Endothelial cell of umbilical vein (primary cell): ENCODE results near the gene ENPP3. TPM values are rescaled to one million over a fixed set of nuclear protein-coding genes. Genes with fewer than 3 reads are reported as not detected.

Source experiments
- BruUV-seq: library from RNA; stranded (reverse); fragments of 400-500 nt; replicated peaks from 2 replicates; lab custom pipeline; 2021; lab: Mats Ljungman, UMichigan
- CTCF ChIA-PET: fragments of 300-600, 350-600 bp; sonication (Branson Sonifier 250); formaldehyde crosslinking; loops from one replicate; lab custom pipeline; 2021; ENCODE audit warnings: antibody characterized with exemption, inconsistent platforms; lab: Charles Lee
- POLR2A ChIA-PET: fragments of 300-600, 350-600 bp; sonication (Branson Sonifier 250); formaldehyde crosslinking; loops from one replicate; lab custom pipeline; 2021; ENCODE audit warnings: antibody characterized with exemption, inconsistent platforms; lab: Charles Lee
- DNase-seq: peaks from one replicate; pipeline ENCODE4 v3.0.0-alpha.2; 2011; ENCODE audit warnings: low read depth, low spot score
- FAIRE-seq: peaks from 2 replicates; lab custom pipeline; 2011; peaks lifted over from hg19 to GRCh38; lab: Jason Lieb, UNC
- H2AFZ ChIP-seq: 2 replicates; pipeline ENCODE4 v1.6.0; 2012; ENCODE audit warnings: low read depth, low read length, control low read depth, inconsistent platforms
- H3K27ac ChIP-seq: 2 replicates; pipeline ENCODE4 v1.5.1; 2011; ENCODE audit warnings: low read depth, mild to moderate bottlenecking, control low read depth, low read length, moderate library complexity; ENCODE audit not compliant: insufficient read depth
- H3K27me3 ChIP-seq, 2 experiments: 2 replicates each; pipeline versions ENCODE4 v1.6.0 to v1.6.1; 2011; ENCODE audit warnings: low read length in 2 of 2, mixed read lengths in 1 of 2; ENCODE audit not compliant: control insufficient read depth in 2 of 2, insufficient read depth in 2 of 2
- H3K36me3 ChIP-seq, 2 experiments: 2 replicates in 1 of 2; 3 replicates in 1 of 2; pipeline ENCODE4 v1.5.1; 2011; ENCODE audit warnings: low read length in 2 of 2, mild to moderate bottlenecking in 1 of 2, moderate library complexity in 1 of 2; ENCODE audit not compliant: control insufficient read depth in 2 of 2, insufficient read depth in 2 of 2; ENCODE audit errors: extremely low read depth in 1 of 2
- H3K4me1 ChIP-seq: 3 replicates; pipeline ENCODE4 v1.5.1; 2011; ENCODE audit warnings: mild to moderate bottlenecking, low read length; ENCODE audit not compliant: control insufficient read depth, insufficient read depth; ENCODE audit errors: extremely low read depth
- H3K4me2 ChIP-seq: 2 replicates; pipeline ENCODE4 v1.6.1; 2011; ENCODE audit warnings: low read length, control low read depth, mixed read lengths; ENCODE audit not compliant: insufficient read depth
- H3K4me3 ChIP-seq, 3 experiments: fragments of 200-600 bp in 1 of 3; sonication (generic), shearing (Covaris generic) in 1 of 3; replicated peaks in 1 of 3; 2 replicates each; pipeline ENCODE4 v1.5.1; 2011 to 2016; ENCODE audit warnings: control low read depth in 3 of 3, low read length in 3 of 3, mild to moderate bottlenecking in 2 of 3, inconsistent platforms in 1 of 3, low read depth in 1 of 3, moderate library complexity in 1 of 3; ENCODE audit not compliant: insufficient read depth in 1 of 3
- H3K79me2 ChIP-seq: 2 replicates; pipeline ENCODE4 v1.6.0; 2012; ENCODE audit warnings: low read length, inconsistent platforms; ENCODE audit not compliant: control insufficient read depth, insufficient read depth
- H3K9ac ChIP-seq: replicated peaks from 2 replicates; pipeline ENCODE3; 2011; ENCODE audit warnings: low read length, control low read depth; ENCODE audit not compliant: insufficient read depth; ENCODE audit errors: extremely low read depth
- H3K9me1 ChIP-seq: replicated peaks from 3 replicates; pipeline ENCODE4 v1.6.0; 2011; ENCODE audit warnings: mild to moderate bottlenecking, low read length; ENCODE audit not compliant: control insufficient read depth, insufficient read depth; ENCODE audit errors: extremely low read depth
- H3K9me3 ChIP-seq: replicated peaks from 2 replicates; pipeline ENCODE4 v1.5.1; 2012; ENCODE audit warnings: low read length, inconsistent platforms; ENCODE audit not compliant: control insufficient read depth, insufficient read depth
- H4K20me1 ChIP-seq: replicated peaks from 2 replicates; pipeline ENCODE3; 2011; ENCODE audit warnings: mild to moderate bottlenecking, low read length; ENCODE audit not compliant: control insufficient read depth, insufficient read depth; ENCODE audit errors: extremely low read depth
- CTCF ChIP-seq, 2 donors: IDR thresholded peaks; 1 replicate in 1 of 2; 2 replicates in 1 of 2; pipeline ENCODE4 v1.5.1; 2011; ENCODE audit warnings: low read length in 2 of 2, mild to moderate bottlenecking in 2 of 2, moderate library complexity in 2 of 2, control low read depth in 1 of 2, inconsistent platforms in 1 of 2, low read depth in 1 of 2; ENCODE audit not compliant: insufficient read depth in 1 of 2; ENCODE audit errors: extremely low read depth in 1 of 2
- EZH2 ChIP-seq: IDR thresholded peaks from 2 replicates; pipeline ENCODE4 v1.6.1; 2012; ENCODE audit warnings: borderline replicate concordance, low read depth, mild to moderate bottlenecking, moderate library complexity, low read length, inconsistent platforms; ENCODE audit not compliant: severe bottlenecking
- FOS ChIP-seq: IDR thresholded peaks from 2 replicates; pipeline ENCODE4 v1.6.1; 2011; ENCODE audit warnings: mild to moderate bottlenecking, low read length, moderate library complexity, borderline replicate concordance; ENCODE audit not compliant: insufficient read depth
- GATA2 ChIP-seq: IDR thresholded peaks from 2 replicates; pipeline ENCODE4 v1.7.0; 2011; ENCODE audit warnings: low read depth, mild to moderate bottlenecking, moderate library complexity, mixed read lengths, low read length; ENCODE audit not compliant: insufficient read length, insufficient read depth
- JUN ChIP-seq: IDR thresholded peaks from 2 replicates; pipeline ENCODE4 v1.6.1; 2011; ENCODE audit warnings: borderline replicate concordance, low read depth; ENCODE audit not compliant: insufficient read length, insufficient read depth
- MAX ChIP-seq: IDR thresholded peaks from 2 replicates; pipeline ENCODE4 v1.6.1; 2011; ENCODE audit not compliant: insufficient read depth, insufficient read length
- MYC ChIP-seq: IDR thresholded peaks from one replicate; pipeline ENCODE4 v1.6.1; 2011; ENCODE audit warnings: mild to moderate bottlenecking, low read depth, low read length
- POLR2A ChIP-seq: IDR thresholded peaks from 2 replicates; pipeline ENCODE4 v1.6.1; 2012; ENCODE audit warnings: low read depth, mild to moderate bottlenecking, control low read depth, low read length
- dilution Hi-C: fragments of 300-500 bp; cut with MboI; formaldehyde crosslinking; loops from one replicate; pipeline ENCODE4 v1.15.0; 2019; ENCODE audit warnings: low sequenced_read_pairs; ENCODE audit not compliant: extremely low pct_ligation_motif_present
- intact Hi-C: fragments of 100-400 bp; cut with micrococcal nuclease; formaldehyde crosslinking; loops from one replicate; pipeline ENCODE4 v1.10.0; 2022
- polyA plus RNA-seq, 4 experiments: library from polyadenylated mRNA; depleted of rRNA in 3 of 4; stranded (reverse) in 3 of 4; unstranded in 1 of 4; fragments of >200 nt; gene quantifications; 2 replicates each; pipeline versions ENCODE4 v1.2.1 to v1.2.3, GENCODE V29; 2011 to 2012; ENCODE audit warnings: missing spikeins in 1 of 4
- total RNA-seq: library from RNA; stranded (reverse); gene quantifications from 2 replicates; pipeline ENCODE4 v1.2.3, GENCODE V29; 2021

ENPP3 gene
- total and polyA plus RNA-seq, 2 donors (not counting 3 experiments of a cell fraction or from before 2014, with no cell fraction given) = not detected

- TF ChIP-seq CTCF (IDR thresholded peaks at IDR 0.05; ENCODE audit: extremely low read depth in 1 of 2, insufficient read depth in 1 of 2, low read depth in 1 of 2, low read length in 2 of 2) (no peak), POLR2A (no peak), FOS (no peak), MYC (no peak), MAX (no peak), JUN (no peak), GATA2 (no peak), EZH2 (no peak)
- Histone ChIP-seq H3K4me2 (no peak overlapping the region), H3K79me2 (no peaks in the 10 kb centered on the region), H2AFZ (no peak overlapping the region), H3K9me1 (no peaks in the 10 kb centered on the region), H3K9me3 (no peaks in the 10 kb centered on the region), H3K4me3 (no peak overlapping the region), H3K4me1 (no peaks in the 10 kb centered on the region), H3K27ac (no peak overlapping the region), H4K20me1 (no peaks in the 10 kb centered on the region), H3K9ac (no peak overlapping the region), H3K36me3 (no peaks in the 10 kb centered on the region), H3K27me3 (peaks cover 0 to 2% of the 10 kb centered on the region in 2 experiments)
- POLR2A ChIA-PET = no interaction called here
- no peak for FAIRE-seq
- CTCF ChIA-PET = no interaction called here
- BruUV-seq = no TSS peak
- dilution Hi-C loops = no loop called here
- no peak for DNase-seq
- intact Hi-C loops = no loop called here
These were observed 45.3 kb downstream of the ENPP3 start for GRCh38 chr6:131682442-131682841.
